Chondrocyte (in vitro differentiated cells): ENCODE measurements around the gene ARFIP1. TPM values are rescaled to one million over a fixed set of nuclear protein-coding genes. Genes with fewer than 3 reads are reported as not detected.
A peak's percentile ranks its signal among the peaks of the same experiment; 100 is the strongest.
"Not testable (repeated sequence)": the region's sequence is repeated elsewhere in the genome, so short reads cannot be mapped to it uniquely, and the experiment has no call there.

Experiments used
- DNase-seq: peaks from one replicate; pipeline ENCODE4 v3.0.0; 2021; ENCODE audit warnings: mixed read lengths, low spot score
- H3K27ac Mint-ChIP-seq: one replicate; pipeline ENCODE4 v1.8.0; 2021; ENCODE audit warnings: mild to moderate bottlenecking, moderate library complexity, mixed read lengths; ENCODE audit not compliant: unreplicated experiment
- H3K27me3 Mint-ChIP-seq: 2 replicates; pipeline ENCODE4 v1.8.0; 2021; ENCODE audit warnings: low read depth, mixed read lengths
- H3K36me3 Mint-ChIP-seq: 2 replicates; pipeline ENCODE4 v1.8.0; 2021; ENCODE audit warnings: low read depth, mixed read lengths
- H3K4me1 Mint-ChIP-seq: 2 replicates; pipeline ENCODE4 v1.8.0; 2021; ENCODE audit warnings: low read depth, mild to moderate bottlenecking, mixed read lengths
- H3K4me3 Mint-ChIP-seq: one replicate; pipeline ENCODE4 v1.8.0; 2021; ENCODE audit warnings: mild to moderate bottlenecking, moderate library complexity, mixed read lengths; ENCODE audit not compliant: unreplicated experiment
- H3K9me3 Mint-ChIP-seq: 2 replicates; pipeline ENCODE4 v1.8.0; 2021; ENCODE audit warnings: low read depth, mixed read lengths
- total RNA-seq: library from RNA; stranded (reverse); gene quantifications from 3 replicates; pipeline ENCODE4 v1.2.1, GENCODE V29; 2021
- TF ChIP-seq, protein P1 (sequence below): fragments of 200-600 bp; sonication (generic); IDR thresholded peaks from 2 replicates; pipeline ENCODE4 v1.5.0; 2021; ENCODE audit warnings: antibody characterized with exemption, mild to moderate bottlenecking, moderate library complexity

The ARFIP1 gene
- total RNA-seq, 1 donor from 2014 or later: 25.9 TPM

DNA sequence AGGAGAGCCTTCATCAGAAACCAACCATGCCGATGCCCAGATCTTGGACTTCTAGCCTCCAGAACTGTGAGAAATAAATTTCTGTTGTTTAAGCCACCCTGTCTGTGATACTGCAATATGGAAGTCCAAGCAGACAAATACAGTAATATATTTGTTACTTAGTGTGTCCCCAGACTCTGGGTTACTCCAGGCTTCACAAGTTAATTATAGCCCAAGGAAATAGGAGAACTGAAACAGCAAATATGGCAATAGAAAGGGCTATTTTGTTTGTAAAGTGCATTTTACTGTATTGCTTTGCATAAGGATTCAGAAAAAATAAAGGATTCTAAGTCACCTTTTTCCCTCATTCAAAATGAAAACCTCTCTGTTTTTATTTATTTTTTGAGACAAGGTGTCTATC is 16.0 kb upstream of the ARFIP1 start:
- H3K9me3 Mint-ChIP-seq: no peaks in the 10 kb centered on the region
- no peak overlapping the region for H3K27ac Mint-ChIP-seq
- TF ChIP-seq, protein P1, sequence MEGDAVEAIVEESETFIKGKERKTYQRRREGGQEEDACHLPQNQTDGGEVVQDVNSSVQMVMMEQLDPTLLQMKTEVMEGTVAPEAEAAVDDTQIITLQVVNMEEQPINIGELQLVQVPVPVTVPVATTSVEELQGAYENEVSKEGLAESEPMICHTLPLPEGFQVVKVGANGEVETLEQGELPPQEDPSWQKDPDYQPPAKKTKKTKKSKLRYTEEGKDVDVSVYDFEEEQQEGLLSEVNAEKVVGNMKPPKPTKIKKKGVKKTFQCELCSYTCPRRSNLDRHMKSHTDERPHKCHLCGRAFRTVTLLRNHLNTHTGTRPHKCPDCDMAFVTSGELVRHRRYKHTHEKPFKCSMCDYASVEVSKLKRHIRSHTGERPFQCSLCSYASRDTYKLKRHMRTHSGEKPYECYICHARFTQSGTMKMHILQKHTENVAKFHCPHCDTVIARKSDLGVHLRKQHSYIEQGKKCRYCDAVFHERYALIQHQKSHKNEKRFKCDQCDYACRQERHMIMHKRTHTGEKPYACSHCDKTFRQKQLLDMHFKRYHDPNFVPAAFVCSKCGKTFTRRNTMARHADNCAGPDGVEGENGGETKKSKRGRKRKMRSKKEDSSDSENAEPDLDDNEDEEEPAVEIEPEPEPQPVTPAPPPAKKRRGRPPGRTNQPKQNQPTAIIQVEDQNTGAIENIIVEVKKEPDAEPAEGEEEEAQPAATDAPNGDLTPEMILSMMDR: no peak
- no peak for DNase-seq
- H3K4me1 Mint-ChIP-seq: no peaks in the 10 kb centered on the region
- H3K27me3 Mint-ChIP-seq: peaks cover 7% of the 10 kb centered on the region
- no peaks in the 10 kb centered on the region for H3K36me3 Mint-ChIP-seq
- H3K4me3 Mint-ChIP-seq: no peak overlapping the region

DNA sequence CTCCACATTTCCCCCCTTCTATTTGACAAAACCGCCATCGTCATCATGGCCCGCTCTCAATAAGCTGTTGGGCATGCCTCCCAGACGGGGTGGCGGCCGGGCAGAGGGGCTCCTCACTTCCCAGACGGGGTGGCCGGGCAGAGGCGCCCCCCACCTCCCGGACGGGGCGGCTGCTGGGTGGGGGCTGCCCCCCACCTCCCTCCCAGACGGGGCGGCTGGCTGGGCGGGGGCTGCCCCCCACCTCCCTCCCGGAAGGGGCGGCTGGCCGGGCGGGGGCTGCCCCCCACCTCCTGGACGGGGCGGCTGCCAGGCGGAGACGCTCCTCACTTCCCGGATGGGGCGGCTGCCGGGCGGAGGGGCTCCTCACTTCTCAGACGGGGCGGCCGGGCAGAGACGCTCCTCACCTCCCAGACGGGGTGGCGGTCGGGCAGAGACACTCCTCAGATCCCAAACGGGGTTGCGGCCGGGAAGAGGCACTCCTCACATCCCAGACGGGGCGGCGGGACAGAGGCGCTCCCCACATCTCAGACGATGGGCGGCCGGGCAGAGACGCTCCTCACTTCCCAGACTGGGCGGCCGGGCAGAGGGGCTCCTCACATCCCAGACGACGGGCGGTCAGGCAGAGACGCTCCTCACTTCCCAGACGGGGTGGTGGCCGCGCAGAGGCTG is 14.6 kb upstream of the ARFIP1 start:
- not testable (repeated sequence) for H3K27me3 Mint-ChIP-seq, H3K9me3 Mint-ChIP-seq, H3K36me3 Mint-ChIP-seq, H3K27ac Mint-ChIP-seq, H3K4me3 Mint-ChIP-seq, DNase-seq, H3K4me1 Mint-ChIP-seq

DNA sequence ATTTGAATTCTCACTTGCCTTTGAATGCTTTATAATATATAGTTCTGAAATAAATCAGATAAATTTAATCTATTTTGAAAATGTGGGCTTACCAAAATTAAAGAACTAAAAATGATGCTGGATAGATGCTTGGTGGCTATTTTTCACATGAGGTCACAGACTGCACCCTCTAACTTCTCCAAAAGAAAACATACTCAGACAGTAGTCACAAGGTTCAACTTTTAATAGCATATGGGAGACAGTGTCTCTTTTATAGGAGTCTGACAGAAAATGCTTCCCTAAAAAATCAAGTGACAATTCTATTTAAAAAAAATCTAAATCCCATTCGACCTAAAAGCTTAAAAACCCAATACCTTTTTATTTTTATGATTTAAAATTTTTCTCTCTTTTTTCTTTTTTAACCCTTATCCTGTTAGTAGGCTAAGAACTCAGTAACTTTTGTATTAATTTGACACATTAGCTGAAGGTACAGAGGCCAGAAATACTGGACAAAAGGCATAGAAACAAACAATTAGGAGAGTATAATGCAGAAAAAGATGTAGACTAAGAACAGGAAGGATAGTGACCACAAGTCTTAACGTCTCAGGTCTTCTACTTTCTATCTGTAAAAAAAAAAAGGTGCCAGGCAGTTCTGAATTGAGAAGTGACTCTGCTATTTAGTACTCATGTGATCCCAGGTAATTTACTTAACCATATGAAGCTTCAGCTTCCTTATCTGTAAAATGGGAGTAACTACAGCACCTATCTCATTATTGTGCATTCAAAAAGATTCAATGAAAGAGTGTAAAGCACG is 7.8 kb upstream of the ARFIP1 start:
- H3K27me3 Mint-ChIP-seq: peaks cover 3% of the 10 kb centered on the region
- H3K4me1 Mint-ChIP-seq: peaks cover 6% of the 10 kb centered on the region
- no peak overlapping the region for H3K4me3 Mint-ChIP-seq

DNA sequence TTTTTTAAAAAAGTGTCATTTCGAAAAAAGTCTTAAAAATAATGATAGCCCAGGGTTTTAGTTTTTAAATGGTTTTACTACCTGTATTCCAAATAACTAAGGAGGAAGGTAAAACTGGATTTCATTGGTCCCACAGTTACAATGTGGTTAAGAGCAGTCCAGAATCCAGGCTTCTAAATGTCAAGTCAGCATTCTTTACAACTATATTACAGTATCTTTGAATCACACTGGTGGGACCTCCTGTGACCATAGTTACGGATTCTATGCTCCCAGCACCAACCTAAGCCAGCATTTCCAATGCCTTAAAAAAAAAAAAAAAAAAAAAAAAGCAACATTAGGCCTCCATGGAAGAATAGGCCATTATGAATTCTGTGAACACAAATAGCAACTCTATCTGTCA is 6.4 kb upstream of the ARFIP1 start:
- H3K4me3 Mint-ChIP-seq: no peak overlapping the region
- no peak for DNase-seq
- TF ChIP-seq, protein P1: no peak
- H3K27ac Mint-ChIP-seq: no peak overlapping the region
- H3K4me1 Mint-ChIP-seq: peaks cover 7% of the 10 kb centered on the region
- peaks cover 5% of the 10 kb centered on the region for H3K27me3 Mint-ChIP-seq
- no peaks in the 10 kb centered on the region for H3K9me3 Mint-ChIP-seq
- no peaks in the 10 kb centered on the region for H3K36me3 Mint-ChIP-seq

More for the DNA sequence above, 7.8 kb upstream of the ARFIP1 start:
- no peaks in the 10 kb centered on the region for H3K36me3 Mint-ChIP-seq
- TF ChIP-seq, protein P1: no peak
- DNase-seq: no peak
- H3K27ac Mint-ChIP-seq: peak overlapping the region; percentile 36
- H3K9me3 Mint-ChIP-seq: no peaks in the 10 kb centered on the region

DNA sequence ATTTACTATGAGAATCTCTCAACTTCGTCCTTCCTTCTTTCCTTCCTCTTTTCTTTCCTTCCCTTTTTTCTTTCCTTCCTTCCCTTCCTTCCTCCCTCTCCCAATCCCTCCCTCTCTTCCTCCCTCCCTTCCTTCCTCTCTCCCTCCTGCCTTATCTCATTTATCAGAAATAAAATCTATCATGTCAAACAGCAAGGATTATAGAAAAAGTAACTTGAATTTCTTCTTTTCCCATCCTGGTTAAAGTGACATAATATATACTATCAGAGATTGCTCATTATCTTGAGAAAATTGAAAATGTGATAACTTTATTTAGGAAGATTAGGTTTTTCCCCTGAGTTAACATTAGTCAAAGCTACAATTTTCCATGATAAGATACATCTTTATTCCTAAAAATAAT is 5.8 kb upstream of the ARFIP1 start:
- Mint-ChIP-seq H3K36me3 (no peaks in the 10 kb centered on the region), H3K27me3 (peaks cover 5% of the 10 kb centered on the region), H3K9me3 (no peaks in the 10 kb centered on the region), H3K4me1 (peaks cover 13% of the 10 kb centered on the region), H3K27ac (no peak overlapping the region), H3K4me3 (no peak overlapping the region)
- TF ChIP-seq, protein P1: no peak
- no peak for DNase-seq
